Right lobe of liver (tissue), 4 donors: ENCODE data around the gene SBF1.

ENCODE experiments used
- CTCF ChIP-seq, 4 donors: fragments of 200-600 bp in 3 of 4; fragments of 450-650 bp in 1 of 4; IDR thresholded peaks; one replicate each; pipeline versions ENCODE4 v1.5.1 to v1.8.0; 2016 to 2022; ENCODE audit warnings: antibody characterized with exemption in 4 of 4, mild to moderate bottlenecking in 2 of 4
- POLR2A ChIP-seq: fragments of 450-650 bp; IDR thresholded peaks from one replicate; pipeline ENCODE4 v1.6.1; 2017; ENCODE audit warnings: antibody characterized with exemption, mild to moderate bottlenecking
- donor health status: DM: no; HTN: no; CAD: no.
- donor health status: DM: no; HTN: no; CAD: no.
- donor health status: DM: no; HTN: yes; CAD: no.

- TF ChIP-seq POLR2A (no peak), CTCF (IDR thresholded peaks at IDR 0.05) (no peak)
Observed at GRCh38 chr22:50455201-50455600, 19.6 kb downstream of the SBF1 start.
